Lower lobe of right lung (tissue), 2 donors: ENCODE results near the gene ARID3B. TPM values are rescaled to one million over a fixed set of nuclear protein-coding genes. Genes with fewer than 3 reads are reported as not detected.

ENCODE experiments used
- ATAC-seq, 2 donors: fragments of 200-7000 bp; cut with Tn5 transposase; one replicate each; pipeline ENCODE4 v1.9.1; 2020 to 2022; ENCODE audit warnings: mild to moderate bottlenecking in 2 of 2, moderate library complexity in 2 of 2
- DNase-seq: peaks from one replicate; pipeline ENCODE4 v3.0.0-alpha.2; 2020
- H3K27ac ChIP-seq: fragments of 200-600 bp; one replicate; pipeline ENCODE4 v1.8.0; 2022
- H3K27me3 ChIP-seq: fragments of 200-600 bp; one replicate; pipeline ENCODE4 v1.8.0; 2022; ENCODE audit warnings: low read depth
- H3K36me3 ChIP-seq: fragments of 200-600 bp; one replicate; pipeline ENCODE4 v1.8.0; 2022; ENCODE audit warnings: mild to moderate bottlenecking
- H3K4me1 ChIP-seq: fragments of 200-600 bp; one replicate; pipeline ENCODE4 v1.8.0; 2022
- H3K4me3 ChIP-seq: fragments of 200-600 bp; one replicate; pipeline ENCODE4 v1.8.0; 2022; ENCODE audit warnings: mild to moderate bottlenecking
- H3K9me3 ChIP-seq: fragments of 200-600 bp; one replicate; pipeline ENCODE4 v1.8.0; 2022
- intact Hi-C: fragments of 100-400 bp; cut with DNase I; formaldehyde crosslinking; loops from one replicate; pipeline ENCODE4 v1.11.0; 2022
- total RNA-seq: library from RNA; stranded (reverse); fragmentation: NEBNext Ultra II Directional; extraction: Animal tissue kit (Norgen Biotek cat#: 25700); gene quantifications from one replicate; pipeline ENCODE4 v1.2.1, GENCODE V29; 2021
- TF ChIP-seq, protein P1 (sequence below): fragments of 200-600 bp; IDR thresholded peaks from one replicate; pipeline ENCODE4 v1.8.0; 2022; ENCODE audit warnings: antibody characterized with exemption, mild to moderate bottlenecking
- donor health status: DM: no; HTN: yes; CAD: no; lungs with severe emphysema.

Gene ARID3B
- total RNA-seq, 1 donor from 2014 or later, result 11.1 TPM

DNA sequence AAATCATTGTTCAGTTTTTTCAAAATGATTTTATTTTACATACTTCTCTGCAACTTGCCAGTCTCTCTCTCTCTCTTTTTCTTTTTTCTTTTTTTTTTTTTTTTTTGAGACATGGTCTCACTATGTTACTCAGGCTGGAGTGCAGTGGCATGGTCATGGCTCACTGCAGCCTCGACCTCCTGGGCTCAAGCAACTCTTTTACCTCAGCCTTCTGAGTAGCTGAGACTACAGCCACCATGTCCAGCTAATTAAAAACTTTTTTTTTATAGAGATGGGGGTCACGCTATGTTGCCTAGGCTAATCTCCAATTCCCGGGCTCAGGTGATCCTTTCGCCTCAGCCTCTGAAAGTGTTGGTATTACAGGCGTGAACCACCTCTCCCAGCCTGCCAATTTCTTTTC, 12.1 kb upstream of the ARID3B start:
- DNase-seq, result no peak
- intact Hi-C loops, result no loop called here
- H3K4me1 ChIP-seq, result no peaks in the 10 kb centered on the region
- no peaks in the 10 kb centered on the region for H3K27me3 ChIP-seq
- H3K36me3 ChIP-seq, result no peaks in the 10 kb centered on the region
- TF ChIP-seq, protein P1, sequence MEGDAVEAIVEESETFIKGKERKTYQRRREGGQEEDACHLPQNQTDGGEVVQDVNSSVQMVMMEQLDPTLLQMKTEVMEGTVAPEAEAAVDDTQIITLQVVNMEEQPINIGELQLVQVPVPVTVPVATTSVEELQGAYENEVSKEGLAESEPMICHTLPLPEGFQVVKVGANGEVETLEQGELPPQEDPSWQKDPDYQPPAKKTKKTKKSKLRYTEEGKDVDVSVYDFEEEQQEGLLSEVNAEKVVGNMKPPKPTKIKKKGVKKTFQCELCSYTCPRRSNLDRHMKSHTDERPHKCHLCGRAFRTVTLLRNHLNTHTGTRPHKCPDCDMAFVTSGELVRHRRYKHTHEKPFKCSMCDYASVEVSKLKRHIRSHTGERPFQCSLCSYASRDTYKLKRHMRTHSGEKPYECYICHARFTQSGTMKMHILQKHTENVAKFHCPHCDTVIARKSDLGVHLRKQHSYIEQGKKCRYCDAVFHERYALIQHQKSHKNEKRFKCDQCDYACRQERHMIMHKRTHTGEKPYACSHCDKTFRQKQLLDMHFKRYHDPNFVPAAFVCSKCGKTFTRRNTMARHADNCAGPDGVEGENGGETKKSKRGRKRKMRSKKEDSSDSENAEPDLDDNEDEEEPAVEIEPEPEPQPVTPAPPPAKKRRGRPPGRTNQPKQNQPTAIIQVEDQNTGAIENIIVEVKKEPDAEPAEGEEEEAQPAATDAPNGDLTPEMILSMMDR, result no peak
- no peak overlapping the region for H3K27ac ChIP-seq
- H3K4me3 ChIP-seq, result no peak overlapping the region
- no peak for ATAC-seq
- H3K9me3 ChIP-seq, result no peaks in the 10 kb centered on the region

GRCh38 chr15:74529921-74530320, 11.1 kb upstream of the ARID3B start:
- Histone ChIP-seq H3K27ac (no peak overlapping the region), H3K36me3 (no peaks in the 10 kb centered on the region), H3K4me1 (no peaks in the 10 kb centered on the region), H3K9me3 (no peaks in the 10 kb centered on the region), H3K27me3 (no peaks in the 10 kb centered on the region), H3K4me3 (no peak overlapping the region)
- peak in 1 of 2 donors; percentile 33 for ATAC-seq
- no peak for DNase-seq
- TF ChIP-seq, protein P1, result no peak
- intact Hi-C loops, result no loop called here

GRCh38 chr15:74530771-74531143, 10.3 kb upstream of the ARID3B start:
- DNase-seq (no peak), ATAC-seq (no peak)
- TF ChIP-seq, protein P1, result no peak
- no peaks in the 10 kb centered on the region for H3K27me3 ChIP-seq
- intact Hi-C loops, result no loop called here
- H3K4me3 ChIP-seq, result no peak overlapping the region
- no peak overlapping the region for H3K27ac ChIP-seq
- no peaks in the 10 kb centered on the region for H3K36me3 ChIP-seq
- no peaks in the 10 kb centered on the region for H3K9me3 ChIP-seq
- no peaks in the 10 kb centered on the region for H3K4me1 ChIP-seq

GRCh38 chr15:74531144-74531811, 9.7 kb upstream of the ARID3B start:
- Histone ChIP-seq H3K4me1 (no peaks in the 10 kb centered on the region), H3K4me3 (no peak overlapping the region), H3K36me3 (no peaks in the 10 kb centered on the region), H3K27me3 (no peaks in the 10 kb centered on the region), H3K27ac (no peak overlapping the region), H3K9me3 (no peaks in the 10 kb centered on the region)
- no peak for DNase-seq
- TF ChIP-seq, protein P1, result no peak
- intact Hi-C loops, result no loop called here
- no peak for ATAC-seq

DNA sequence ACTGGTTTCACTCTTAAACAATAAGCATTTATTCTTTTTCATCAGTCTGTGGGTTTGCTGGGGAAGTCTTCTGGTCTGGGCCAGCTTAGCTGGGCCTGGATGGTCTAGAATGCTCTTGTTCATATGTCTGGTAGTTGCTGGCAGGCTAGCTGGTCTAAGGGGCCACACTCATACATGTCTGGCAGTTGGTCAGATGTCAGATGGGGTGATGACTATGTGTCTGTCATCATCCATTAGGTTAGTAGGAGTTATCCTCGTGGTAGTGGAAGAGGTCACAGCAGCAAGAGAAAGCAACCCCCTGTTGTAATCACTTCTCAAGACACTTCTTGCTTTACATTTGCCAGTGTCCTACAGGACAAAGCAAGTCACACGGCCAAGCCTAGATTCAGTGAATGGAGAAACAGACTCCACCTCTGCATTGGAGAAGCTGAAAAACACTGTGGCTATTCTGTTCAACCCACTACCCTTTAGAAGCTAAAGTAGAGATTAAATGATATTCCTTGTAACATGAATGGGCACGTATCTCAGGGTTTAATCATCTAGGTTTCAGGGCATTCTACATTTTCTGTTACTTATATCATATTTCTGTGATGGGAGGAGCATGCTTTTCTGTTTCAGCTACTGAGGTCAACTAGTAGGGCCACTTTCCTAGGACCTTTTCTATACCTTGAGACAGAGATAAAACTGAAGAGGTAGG, 5.5 kb upstream of the ARID3B start:
- intact Hi-C loops, result no loop called here
- Histone ChIP-seq H3K36me3 (no peaks in the 10 kb centered on the region), H3K27ac (peak overlapping the region; percentile 36), H3K9me3 (no peaks in the 10 kb centered on the region), H3K27me3 (no peaks in the 10 kb centered on the region), H3K4me1 (peaks cover 7% of the 10 kb centered on the region), H3K4me3 (no peak overlapping the region)
- TF ChIP-seq, protein P1, result no peak
- ATAC-seq (peak; percentile 66 to 76), DNase-seq (no peak)
